HG03432 (cell line): ENCODE results near the gene CDK5.

Experiments used
- ATAC-seq: cut with Tn5 transposase; IDR thresholded peaks from one replicate; pipeline ENCODE4 v1.9.1; 2021; ENCODE audit warnings: mild to moderate bottlenecking, moderate library complexity; ENCODE audit not compliant: unreplicated experiment

The CDK5 gene

GRCh38 chr7:151057506-151057988 is at the start of gene CDK5:
Gene CDK5, minus strand, starts transcription at chr7:151057897. Its CDS starts 49 bp downstream, at chr7:151057848.
- ATAC-seq = peak; percentile 10

GRCh38 chr7:151104411-151105235 is 46.9 kb upstream of the CDK5 start:
- ATAC-seq = no peak

GRCh38 chr7:151103973-151104372 is 46.3 kb upstream of the CDK5 start:
- no peak for ATAC-seq

- no peak for ATAC-seq
Measured at GRCh38 chr7:151102991-151103390, 45.3 kb upstream of the CDK5 start.

GRCh38 chr7:151101621-151102396 is 44.1 kb upstream of the CDK5 start:
- ATAC-seq = no peak

GRCh38 chr7:151100921-151101320 is 43.2 kb upstream of the CDK5 start:
- ATAC-seq = no peak

GRCh38 chr7:151099486-151100211 is 42.0 kb upstream of the CDK5 start:
- no peak for ATAC-seq

- ATAC-seq = no peak
Measured at GRCh38 chr7:151095828-151096475, 38.3 kb upstream of the CDK5 start.

GRCh38 chr7:151095123-151095797 is 37.6 kb upstream of the CDK5 start:
- ATAC-seq = no peak

GRCh38 chr7:151094675-151095074 is 37.0 kb upstream of the CDK5 start:
- ATAC-seq = no peak

GRCh38 chr7:151093748-151094147 is 36.1 kb upstream of the CDK5 start:
- ATAC-seq = no peak

- no peak for ATAC-seq
Measured at GRCh38 chr7:151091988-151092387, 34.3 kb upstream of the CDK5 start.

GRCh38 chr7:151091431-151091830 is 33.7 kb upstream of the CDK5 start:
- ATAC-seq = no peak

GRCh38 chr7:151091003-151091402 is 33.3 kb upstream of the CDK5 start:
- ATAC-seq = no peak

GRCh38 chr7:151089893-151090730 is 32.4 kb upstream of the CDK5 start:
- ATAC-seq = no peak

GRCh38 chr7:151088856-151089699 is 31.4 kb upstream of the CDK5 start:
- no peak for ATAC-seq

- no peak for ATAC-seq
Measured at GRCh38 chr7:151088019-151088855, 30.5 kb upstream of the CDK5 start.
